ENCODE results near the gene MAP6D1. TPM values are rescaled to one million over a fixed set of nuclear protein-coding genes. Genes with fewer than 3 reads are reported as not detected.

Gene MAP6D1
- total RNA-seq, 1 donor, result 2.2 TPM

GRCh38 chr3:183816681-183817510, 8.5 kb downstream of the MAP6D1 start:
- TF ChIP-seq CTCF (IDR thresholded peaks at IDR 0.05; ENCODE audit: extremely low read depth, low read depth, low read length), result no peak
- Histone ChIP-seq H3K4me2 (ENCODE audit: insufficient read depth, low read length) (no peak overlapping the region), H3K27me3 (ENCODE audit: insufficient read depth, low read length) (no peaks in the 10 kb centered on the region), H4K20me1 (ENCODE audit: insufficient read depth, low read length) (no peaks in the 10 kb centered on the region), H3K79me2 (ENCODE audit: insufficient read depth, low read length) (no peaks in the 10 kb centered on the region), H3K4me1 (ENCODE audit: insufficient read depth, low read length) (no peaks in the 10 kb centered on the region), H3K9me3 (ENCODE audit: low read depth, low read length) (no peaks in the 10 kb centered on the region), H3K27ac (ENCODE audit: low read depth, low read length) (no peak overlapping the region), H3K4me3 (ENCODE audit: insufficient read depth, low read length) (no peak overlapping the region), H2AFZ (ENCODE audit: low read length) (no peak overlapping the region), H3K36me3 (ENCODE audit: insufficient read depth, low read length) (peaks cover 9% of the 10 kb centered on the region)
- DNase-seq (ENCODE audit: insufficient read length, low spot score, missing footprints), result peak; percentile 67

GRCh38 chr3:183815951-183816475, 9.4 kb downstream of the MAP6D1 start:
- no peaks in the 10 kb centered on the region for H3K9me3 ChIP-seq (ENCODE audit: low read depth, low read length)
- H4K20me1 ChIP-seq (ENCODE audit: insufficient read depth, low read length), result no peaks in the 10 kb centered on the region
- H2AFZ ChIP-seq (ENCODE audit: low read length), result no peak overlapping the region
- no peak for TF ChIP-seq CTCF (IDR thresholded peaks at IDR 0.05; ENCODE audit: extremely low read depth, low read depth, low read length)
- no peak overlapping the region for H3K27ac ChIP-seq (ENCODE audit: low read depth, low read length)
- H3K4me1 ChIP-seq (ENCODE audit: insufficient read depth, low read length), result no peaks in the 10 kb centered on the region
- no peak overlapping the region for H3K4me2 ChIP-seq (ENCODE audit: insufficient read depth, low read length)
- no peaks in the 10 kb centered on the region for H3K79me2 ChIP-seq (ENCODE audit: insufficient read depth, low read length)
- H3K4me3 ChIP-seq (ENCODE audit: insufficient read depth, low read length), result no peak overlapping the region
- no peaks in the 10 kb centered on the region for H3K27me3 ChIP-seq (ENCODE audit: insufficient read depth, low read length)
- DNase-seq (ENCODE audit: insufficient read length, low spot score, missing footprints), result no peak
- H3K36me3 ChIP-seq (ENCODE audit: insufficient read depth, low read length), result peaks cover 18% of the 10 kb centered on the region

GRCh38 chr3:183815563-183815940, 9.8 kb downstream of the MAP6D1 start:
- H3K9me3 ChIP-seq (ENCODE audit: low read depth, low read length), result no peaks in the 10 kb centered on the region
- H3K27me3 ChIP-seq (ENCODE audit: insufficient read depth, low read length), result no peaks in the 10 kb centered on the region
- TF ChIP-seq CTCF (IDR thresholded peaks at IDR 0.05; ENCODE audit: extremely low read depth, low read depth, low read length), result no peak
- H3K4me3 ChIP-seq (ENCODE audit: insufficient read depth, low read length), result no peak overlapping the region
- H4K20me1 ChIP-seq (ENCODE audit: insufficient read depth, low read length), result no peaks in the 10 kb centered on the region
- H3K79me2 ChIP-seq (ENCODE audit: insufficient read depth, low read length), result no peaks in the 10 kb centered on the region
- H3K4me2 ChIP-seq (ENCODE audit: insufficient read depth, low read length), result no peak overlapping the region
- no peak overlapping the region for H2AFZ ChIP-seq (ENCODE audit: low read length)
- H3K4me1 ChIP-seq (ENCODE audit: insufficient read depth, low read length), result no peaks in the 10 kb centered on the region
- H3K27ac ChIP-seq (ENCODE audit: low read depth, low read length), result no peak overlapping the region
- no peak for DNase-seq (ENCODE audit: insufficient read length, low spot score, missing footprints)
- H3K36me3 ChIP-seq (ENCODE audit: insufficient read depth, low read length), result peaks cover 22% of the 10 kb centered on the region

- no peak for TF ChIP-seq CTCF (IDR thresholded peaks at IDR 0.05; ENCODE audit: extremely low read depth, low read depth, low read length)
- Histone ChIP-seq H4K20me1 (ENCODE audit: insufficient read depth, low read length) (no peaks in the 10 kb centered on the region), H3K27me3 (ENCODE audit: insufficient read depth, low read length) (no peaks in the 10 kb centered on the region), H3K9me3 (ENCODE audit: low read depth, low read length) (no peaks in the 10 kb centered on the region), H3K4me3 (ENCODE audit: insufficient read depth, low read length) (no peak overlapping the region), H3K4me1 (ENCODE audit: insufficient read depth, low read length) (no peaks in the 10 kb centered on the region), H3K4me2 (ENCODE audit: insufficient read depth, low read length) (no peak overlapping the region), H2AFZ (ENCODE audit: low read length) (no peak overlapping the region), H3K36me3 (ENCODE audit: insufficient read depth, low read length) (peaks cover 35% of the 10 kb centered on the region), H3K79me2 (ENCODE audit: insufficient read depth, low read length) (no peaks in the 10 kb centered on the region), H3K27ac (ENCODE audit: low read depth, low read length) (no peak overlapping the region)
- DNase-seq (ENCODE audit: insufficient read length, low spot score, missing footprints), result peak; percentile 77
These were observed 11.1 kb downstream of the MAP6D1 start for GRCh38 chr3:183814240-183814639.

Measured in osteoblast (primary cell).